Sigmoid colon (tissue), 3 donors: ENCODE measurements around the gene TPM1.

Source experiments
- POLR2A ChIP-seq, 2 donors: fragments of 450-650 bp; IDR thresholded peaks; one replicate each; pipeline ENCODE4 v1.6.1; 2016; ENCODE audit warnings: antibody characterized with exemption in 2 of 2, mild to moderate bottlenecking in 2 of 2, moderate library complexity in 2 of 2
- TF ChIP-seq, protein P1 (sequence below), 4 experiments: fragments of 450-650 bp in 3 of 4; fragments of 200-600 bp in 1 of 4; IDR thresholded peaks; one replicate each; pipeline ENCODE4 v1.5.1; 2016 to 2019; ENCODE audit warnings: antibody characterized with exemption in 4 of 4, mild to moderate bottlenecking in 3 of 4, moderate library complexity in 2 of 4

DNA sequence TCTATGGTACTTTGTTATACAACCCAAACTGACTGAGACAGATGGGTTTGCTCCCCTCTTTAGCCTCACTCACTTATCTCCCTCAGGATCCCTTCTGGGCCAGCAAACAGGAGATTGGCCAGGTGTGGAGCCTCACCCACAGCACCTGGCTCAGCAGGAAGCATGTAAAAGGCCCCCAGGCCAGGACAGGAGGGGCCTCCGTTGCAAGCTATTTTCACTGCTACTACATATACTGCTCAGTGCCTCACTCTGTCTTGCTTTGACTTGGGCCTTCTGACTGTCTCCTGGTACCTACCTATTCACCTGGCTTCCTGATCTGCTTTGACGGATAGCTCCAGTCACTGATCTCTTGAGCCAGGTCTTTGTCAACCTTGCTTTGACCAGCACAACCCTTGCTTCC is 20.4 kb upstream of the TPM1 start:
- TF ChIP-seq, protein P1, sequence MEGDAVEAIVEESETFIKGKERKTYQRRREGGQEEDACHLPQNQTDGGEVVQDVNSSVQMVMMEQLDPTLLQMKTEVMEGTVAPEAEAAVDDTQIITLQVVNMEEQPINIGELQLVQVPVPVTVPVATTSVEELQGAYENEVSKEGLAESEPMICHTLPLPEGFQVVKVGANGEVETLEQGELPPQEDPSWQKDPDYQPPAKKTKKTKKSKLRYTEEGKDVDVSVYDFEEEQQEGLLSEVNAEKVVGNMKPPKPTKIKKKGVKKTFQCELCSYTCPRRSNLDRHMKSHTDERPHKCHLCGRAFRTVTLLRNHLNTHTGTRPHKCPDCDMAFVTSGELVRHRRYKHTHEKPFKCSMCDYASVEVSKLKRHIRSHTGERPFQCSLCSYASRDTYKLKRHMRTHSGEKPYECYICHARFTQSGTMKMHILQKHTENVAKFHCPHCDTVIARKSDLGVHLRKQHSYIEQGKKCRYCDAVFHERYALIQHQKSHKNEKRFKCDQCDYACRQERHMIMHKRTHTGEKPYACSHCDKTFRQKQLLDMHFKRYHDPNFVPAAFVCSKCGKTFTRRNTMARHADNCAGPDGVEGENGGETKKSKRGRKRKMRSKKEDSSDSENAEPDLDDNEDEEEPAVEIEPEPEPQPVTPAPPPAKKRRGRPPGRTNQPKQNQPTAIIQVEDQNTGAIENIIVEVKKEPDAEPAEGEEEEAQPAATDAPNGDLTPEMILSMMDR (IDR thresholded peaks at IDR 0.05), result no peak
- no peak for TF ChIP-seq POLR2A (IDR thresholded peaks at IDR 0.05)
